Ureter (tissue), 1 donor: ENCODE measurements around the gene LAMTOR2. TPM values are rescaled to one million over a fixed set of nuclear protein-coding genes. Genes with fewer than 3 reads are reported as not detected.
"Not testable (repeated sequence)": the region's sequence is repeated elsewhere in the genome, so short reads cannot be mapped to it uniquely, and the experiment has no call there.

Experiments
- DNase-seq: peaks from one replicate; pipeline ENCODE4 v3.0.0-alpha.2; 2020; ENCODE audit warnings: low spot score
- total RNA-seq: library from RNA; stranded (reverse); gene quantifications from one replicate; pipeline ENCODE4 v1.2.4, GENCODE V29; 2023
- donor health status: DM: yes; HTN: yes; CAD: no.

The LAMTOR2 gene
- 47.5 TPM for total RNA-seq

DNA sequence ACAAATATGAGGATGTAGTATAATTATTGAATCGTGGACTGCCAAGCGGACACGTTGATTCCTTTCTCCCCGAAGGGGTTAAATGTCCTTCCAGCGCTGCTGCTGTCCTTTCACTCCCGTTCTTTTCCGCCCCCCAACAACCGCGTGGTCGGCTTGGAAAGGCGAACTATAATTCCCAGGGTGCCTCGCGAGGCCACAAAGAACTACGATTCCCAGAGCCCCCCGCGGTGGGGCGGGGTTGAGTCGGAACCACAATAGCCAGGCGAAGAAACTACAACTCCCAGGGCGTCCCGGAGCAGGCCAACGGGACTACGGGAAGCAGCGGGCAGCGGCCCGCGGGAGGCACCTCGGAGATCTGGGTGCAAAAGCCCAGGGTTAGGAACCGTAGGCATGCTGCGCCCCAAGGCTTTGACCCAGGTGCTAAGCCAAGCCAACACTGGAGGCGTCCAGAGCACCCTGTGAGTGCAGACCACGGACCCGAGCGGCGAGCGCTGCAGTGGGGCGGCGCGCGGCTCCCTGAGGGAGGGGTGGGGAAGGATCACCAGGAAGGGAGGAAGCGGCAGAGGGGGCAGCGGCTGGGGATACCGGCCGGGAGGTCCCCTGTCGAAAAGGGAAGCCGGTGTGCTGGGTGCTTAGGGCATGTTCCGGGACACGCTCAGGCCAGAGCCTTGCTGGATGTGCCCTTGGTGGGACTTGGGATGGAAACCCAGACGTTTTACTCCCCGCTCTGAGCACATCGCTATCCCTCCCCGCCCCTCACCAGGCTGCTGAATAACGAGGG is at the start of gene LAMTOR2:
Gene LAMTOR2, plus strand, starts transcription at position 283 of the 781 bp plus-strand sequence. Its CDS starts 108 bp downstream, at position 391.
- peak; percentile 99 for DNase-seq

DNA sequence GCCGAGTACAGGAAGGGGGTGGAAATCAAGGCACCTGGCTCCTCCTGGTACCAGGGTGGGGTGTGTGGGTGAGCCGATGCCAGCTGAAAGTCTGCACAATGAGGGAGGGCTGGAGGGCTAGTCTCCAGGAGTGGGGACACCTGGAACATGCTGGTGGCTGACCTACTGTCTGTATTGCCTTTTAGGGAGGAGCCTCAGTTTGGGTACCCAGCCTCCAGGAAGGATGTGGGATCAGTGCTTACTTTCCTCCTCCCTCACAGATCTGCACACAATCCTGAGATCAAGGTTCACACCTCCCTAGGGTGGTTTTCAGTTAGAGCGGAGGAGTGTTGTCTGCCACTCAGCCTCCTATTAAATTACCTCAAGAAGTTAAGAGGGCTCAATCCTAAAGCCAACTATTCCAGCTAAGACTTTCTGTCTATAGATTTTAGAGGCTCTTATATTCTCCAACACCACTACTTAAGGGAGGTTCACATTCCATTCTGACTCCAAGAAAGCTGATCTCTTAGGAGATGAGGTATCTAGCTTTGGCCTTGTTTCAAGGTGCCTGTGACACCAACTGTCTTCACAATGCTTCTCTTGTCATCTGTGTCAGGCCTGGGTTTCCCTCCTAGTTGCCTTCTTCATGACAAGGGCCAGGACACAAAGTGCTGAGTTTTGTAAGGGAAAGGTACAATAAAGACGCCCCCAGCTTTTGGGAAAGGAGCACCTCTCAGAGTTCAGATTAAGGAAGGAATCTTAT is 49.6 kb upstream of the LAMTOR2 start:
- no peak for DNase-seq

DNA sequence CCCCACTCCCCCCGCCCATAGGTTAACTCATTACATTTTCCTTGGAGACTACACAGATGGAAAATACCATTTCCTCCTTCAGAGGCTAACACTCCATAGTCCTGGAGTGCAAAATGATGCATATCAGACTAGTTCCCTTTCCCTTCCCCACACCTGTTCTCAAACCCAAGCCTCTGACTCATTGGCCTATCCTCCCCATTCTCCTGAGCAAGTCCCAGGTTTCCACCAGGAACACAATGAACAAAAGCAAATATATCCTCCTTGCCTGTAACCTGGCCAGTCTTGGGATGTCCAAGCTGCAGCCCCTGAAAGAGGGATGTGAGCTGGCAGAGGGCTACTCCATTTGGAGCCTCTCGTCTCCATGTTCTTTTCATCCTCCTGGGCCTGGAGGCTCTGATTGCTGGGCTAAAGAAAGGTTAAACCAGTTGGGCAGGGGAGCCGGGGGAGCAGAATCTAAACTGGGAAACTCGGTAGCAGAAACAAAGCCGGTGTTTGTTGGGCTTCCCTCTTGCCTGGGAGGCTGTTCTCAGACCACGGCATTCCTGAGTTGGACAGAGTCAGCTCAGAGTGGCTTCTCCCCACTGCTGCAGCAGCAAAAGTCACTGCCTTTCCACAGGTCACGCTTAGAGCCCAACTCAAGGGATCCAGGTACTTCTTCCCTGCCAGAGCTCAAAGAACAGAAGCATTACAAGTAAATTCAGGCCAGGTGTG is 47.8 kb upstream of the LAMTOR2 start:
- no peak for DNase-seq

- DNase-seq, result no peak
These were observed 45.2 kb upstream of the LAMTOR2 start for GRCh38 chr1:156009404-156009803.

DNA sequence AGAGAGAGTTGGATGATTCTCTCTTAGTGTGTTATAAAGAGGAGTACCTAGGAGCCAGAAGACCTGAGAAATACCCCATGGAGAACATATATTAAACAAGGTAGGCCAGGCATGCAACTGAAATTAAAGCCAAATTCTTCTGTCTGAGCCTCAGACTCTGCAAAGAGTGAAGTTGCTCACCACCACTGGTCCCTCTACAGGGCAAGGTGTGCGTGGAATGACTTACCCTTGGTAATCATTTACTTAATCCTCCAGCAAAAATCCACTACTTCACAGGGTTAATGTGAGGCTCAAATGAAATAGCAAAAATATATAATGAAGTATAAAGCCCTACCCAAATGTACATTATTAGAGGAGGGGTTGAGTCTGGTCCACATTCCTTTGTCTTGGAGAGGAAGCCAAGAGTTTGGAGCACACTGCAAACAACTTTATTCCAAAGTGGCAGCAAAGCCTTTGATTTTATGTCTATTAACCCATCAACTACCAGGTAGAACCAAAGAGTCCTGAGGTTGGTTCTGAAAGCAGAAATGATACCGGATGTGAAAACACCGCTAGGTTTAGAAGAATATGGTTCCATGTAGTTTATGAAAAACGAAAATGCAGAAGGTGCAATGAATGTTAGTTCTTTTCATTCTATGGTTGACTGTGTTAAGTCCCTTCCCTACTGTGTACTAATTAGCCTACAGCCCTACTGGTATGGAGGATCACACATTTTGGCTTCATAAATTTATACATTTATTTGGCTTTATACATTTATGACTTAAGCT is 42.3 kb upstream of the LAMTOR2 start:
- no peak for DNase-seq

- no peak for DNase-seq
These were observed 39.8 kb upstream of the LAMTOR2 start for GRCh38 chr1:156014829-156015228.

DNA sequence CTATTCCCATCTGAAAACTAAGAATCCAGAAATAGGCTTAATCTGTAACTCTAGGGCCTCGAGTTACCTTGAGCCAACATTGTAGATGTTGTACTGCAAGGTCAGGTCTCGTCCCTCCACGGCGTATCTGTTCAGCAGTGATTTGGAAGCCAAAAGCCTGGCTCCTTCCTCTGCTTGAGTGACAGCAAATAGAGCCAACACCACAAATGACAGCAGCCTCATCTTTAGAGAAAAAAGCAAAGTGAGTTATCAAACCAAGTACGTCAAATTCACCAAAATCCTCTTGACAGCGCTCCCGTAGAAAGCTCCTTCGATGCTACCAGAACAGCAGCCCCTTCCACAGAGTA is 34.7 kb upstream of the LAMTOR2 start:
- no peak for DNase-seq

DNA sequence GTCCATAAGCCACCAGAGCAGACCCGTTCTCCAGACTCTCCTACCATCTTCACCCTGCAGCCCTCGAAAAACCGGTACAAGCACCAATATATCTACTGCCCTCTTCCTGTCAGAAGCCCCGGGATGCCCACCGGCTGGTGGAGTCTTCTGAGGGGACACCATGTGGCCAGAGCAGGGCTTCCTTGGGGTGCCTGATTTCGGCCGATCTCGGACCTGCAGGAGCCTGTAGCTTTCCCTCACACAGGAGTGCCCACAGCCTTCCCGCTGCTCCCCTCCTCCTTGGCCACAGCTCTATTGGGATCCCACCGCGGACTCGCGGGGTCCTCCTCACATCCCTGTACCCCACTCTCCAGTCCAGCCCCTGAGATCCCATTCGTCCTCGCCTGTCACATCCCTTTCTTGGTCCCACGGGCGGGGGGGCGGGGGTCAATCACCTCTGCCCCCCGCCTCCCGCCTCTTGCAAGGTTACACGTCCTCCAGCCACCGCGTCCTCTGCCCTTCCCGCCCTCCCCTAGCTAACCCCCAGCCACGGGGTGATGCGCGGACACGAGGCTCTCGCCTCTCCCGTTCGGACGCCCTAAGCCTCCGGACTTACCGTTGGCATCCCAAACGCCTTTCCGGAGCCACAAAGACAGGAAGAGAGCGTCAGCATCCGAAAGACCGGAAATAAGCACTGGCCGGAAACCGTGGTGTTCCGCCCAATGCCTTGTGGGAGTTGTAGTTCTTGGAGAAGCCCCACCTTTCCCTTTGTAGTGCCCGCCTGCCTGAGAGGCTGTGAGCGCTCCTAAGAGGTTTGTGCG is 34.1 kb upstream of the LAMTOR2 start, which contains the start of gene SSR2:
Gene SSR2, minus strand, starts transcription at position 659 of the 800 bp plus-strand sequence. CDS start 784 bp downstream, outside the sequence.
- DNase-seq, result peak; percentile 89

GRCh38 chr1:156021093-156021428 is 33.5 kb upstream of the LAMTOR2 start:
- no peak for DNase-seq

- DNase-seq, result no peak
These were observed 32.6 kb upstream of the LAMTOR2 start for GRCh38 chr1:156021954-156022353.

- no peak for DNase-seq
These were observed 29.8 kb upstream of the LAMTOR2 start for GRCh38 chr1:156024801-156025200.

GRCh38 chr1:156025876-156026275 is 28.7 kb upstream of the LAMTOR2 start:
- DNase-seq, result peak; percentile 47

DNA sequence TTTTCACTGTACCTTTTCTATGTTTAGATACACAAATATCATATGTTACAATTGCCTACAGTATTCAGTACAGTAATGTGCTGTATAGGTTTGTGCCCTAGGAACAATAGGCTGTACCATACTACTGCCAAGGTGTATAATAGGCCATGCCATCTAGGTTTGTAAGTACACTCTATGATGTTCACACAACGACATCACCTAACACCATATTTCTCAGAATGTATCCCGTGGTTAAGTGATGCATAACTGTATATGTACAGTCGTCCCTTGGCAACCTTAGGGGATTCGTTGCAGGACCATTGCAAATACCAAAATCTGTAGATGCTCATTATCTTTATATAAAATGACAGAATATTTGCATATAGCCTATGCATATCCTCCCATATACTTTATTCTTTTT is 28.0 kb upstream of the LAMTOR2 start:
- DNase-seq, result no peak

DNA sequence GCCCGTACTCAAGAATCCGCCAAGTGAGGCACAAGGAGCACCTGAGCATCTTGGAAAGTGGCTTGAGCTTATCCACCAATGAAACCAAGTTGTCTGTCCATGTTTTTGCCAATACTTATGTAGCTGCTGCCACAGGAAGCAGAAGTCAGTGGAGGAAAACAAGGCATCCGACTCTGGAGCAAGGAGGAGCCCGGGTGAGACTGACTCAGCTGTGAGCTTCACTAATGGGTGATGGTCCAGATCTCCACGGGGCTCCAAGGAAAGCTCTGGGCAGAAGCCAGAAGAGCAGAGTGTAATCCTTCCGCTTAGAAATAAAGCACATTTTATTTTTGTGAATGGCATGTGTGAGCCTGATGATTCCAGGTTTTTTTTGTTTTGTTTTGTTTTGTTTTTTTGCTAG is 21.6 kb upstream of the LAMTOR2 start:
- DNase-seq, result no peak

- not testable (repeated sequence) for DNase-seq
These were observed 19.6 kb upstream of the LAMTOR2 start for GRCh38 chr1:156034991-156035390.

DNA sequence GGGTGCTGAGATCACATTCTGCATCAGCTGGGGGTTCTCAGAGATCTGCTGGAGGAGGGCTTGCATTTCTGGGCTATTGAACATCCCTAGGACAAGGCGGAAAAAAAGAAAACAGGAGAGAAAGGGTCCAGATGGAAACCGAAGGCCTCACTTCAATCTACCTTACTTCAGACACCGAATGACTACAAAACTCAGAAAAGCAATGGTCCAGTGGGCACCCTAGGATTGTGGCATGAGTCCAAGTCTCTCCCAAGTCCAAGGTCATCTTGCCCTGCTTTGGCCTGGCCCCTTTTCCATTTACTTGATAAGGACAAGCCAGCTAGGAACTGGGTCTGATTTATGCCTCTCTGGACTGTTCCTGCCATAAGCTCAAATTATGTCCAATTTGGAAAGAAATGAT is 11.8 kb upstream of the LAMTOR2 start:
- no peak for DNase-seq

DNA sequence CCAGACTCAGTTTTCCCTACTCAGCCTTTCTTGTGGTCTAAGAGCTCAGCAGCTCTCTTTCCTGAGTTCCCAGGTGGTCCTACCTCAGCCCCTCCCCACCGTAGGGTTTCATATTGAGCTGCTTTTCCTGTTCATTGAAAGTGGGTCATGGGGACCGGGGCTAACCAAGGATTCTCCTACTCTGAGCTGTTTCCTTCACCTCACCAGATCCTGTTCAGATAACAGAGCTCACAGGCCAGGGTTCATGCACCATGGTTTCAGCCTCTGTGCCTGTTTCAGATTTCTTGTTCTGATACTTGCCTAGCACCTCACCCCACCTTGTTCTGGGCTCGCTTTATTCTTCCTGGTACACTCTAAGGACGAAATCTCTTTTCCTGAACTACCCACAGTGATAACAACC is 9.5 kb upstream of the LAMTOR2 start:
- no peak for DNase-seq

DNA sequence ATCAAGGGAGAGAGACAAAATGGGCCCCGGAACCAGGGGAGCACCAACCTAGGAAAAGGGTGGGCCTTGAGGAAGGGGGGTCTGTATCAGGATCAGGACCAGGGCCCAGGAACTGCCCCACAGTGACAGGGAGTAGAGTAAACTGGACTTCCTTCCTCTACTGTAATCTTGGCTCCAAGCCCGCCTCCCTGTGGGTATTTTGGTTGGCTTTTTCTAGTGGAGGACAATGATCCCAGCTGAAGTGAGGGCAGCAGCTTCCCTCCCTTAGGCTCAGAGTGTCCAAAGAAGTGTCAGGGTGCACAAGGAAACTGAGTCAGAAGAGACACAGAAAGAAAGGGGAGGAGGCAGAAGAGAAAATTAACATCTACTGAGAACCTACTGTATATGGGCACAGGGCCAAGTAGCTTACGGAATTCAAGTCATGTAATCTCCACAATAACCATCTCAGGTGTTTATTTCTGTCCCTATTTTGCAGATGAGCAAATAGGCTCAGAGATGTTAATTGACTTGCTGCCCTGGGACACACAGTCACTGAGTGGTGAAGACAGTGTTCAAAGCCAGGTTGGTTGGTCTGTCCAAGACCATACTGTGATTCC is 5.8 kb upstream of the LAMTOR2 start:
- DNase-seq, result no peak

- DNase-seq, result no peak
These were observed 4.2 kb upstream of the LAMTOR2 start for GRCh38 chr1:156050376-156050775.

DNA sequence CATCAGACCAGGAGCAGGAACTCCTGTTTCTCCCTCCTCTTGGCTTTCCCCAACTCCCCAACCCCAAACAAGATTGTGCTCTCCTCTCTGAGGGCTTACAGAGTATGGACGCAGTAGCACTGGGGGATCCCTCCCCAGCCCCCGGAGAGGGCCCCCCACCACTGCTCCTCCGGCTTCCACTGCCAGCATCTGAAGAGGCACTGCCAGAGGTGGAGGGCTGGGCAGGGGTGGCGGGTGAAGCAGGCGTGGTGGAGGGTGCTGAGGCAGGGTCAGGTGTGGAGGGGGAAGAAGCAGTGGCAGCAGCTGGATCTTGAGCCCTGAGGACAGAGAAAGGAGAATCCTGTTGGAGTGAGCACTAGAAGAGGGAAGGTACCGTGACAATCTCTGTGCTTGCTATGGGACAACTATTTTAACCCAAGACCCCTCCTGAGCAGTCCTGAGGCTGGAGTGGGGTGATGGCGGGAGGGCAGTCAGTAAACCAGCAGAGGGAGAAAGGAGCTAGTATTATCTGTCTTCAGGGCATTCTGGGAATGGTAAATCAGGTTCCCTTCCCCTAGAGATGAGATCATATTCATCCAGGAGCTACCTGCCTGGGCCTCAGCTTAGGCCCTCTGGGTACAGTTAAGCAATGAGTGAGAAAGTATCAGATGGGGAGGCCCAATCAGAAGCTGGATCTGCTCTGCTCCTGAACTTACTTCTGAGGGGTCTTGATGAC is 3.4 kb upstream of the LAMTOR2 start:
- no peak for DNase-seq
